HG03378 (cell line): ENCODE data around the gene PXDN.

Experiments
- ATAC-seq: cut with Tn5 transposase; IDR thresholded peaks from one replicate; pipeline ENCODE4 v1.9.1; 2021; ENCODE audit warnings: mild to moderate bottlenecking, moderate library complexity; ENCODE audit not compliant: unreplicated experiment

PXDN gene

DNA sequence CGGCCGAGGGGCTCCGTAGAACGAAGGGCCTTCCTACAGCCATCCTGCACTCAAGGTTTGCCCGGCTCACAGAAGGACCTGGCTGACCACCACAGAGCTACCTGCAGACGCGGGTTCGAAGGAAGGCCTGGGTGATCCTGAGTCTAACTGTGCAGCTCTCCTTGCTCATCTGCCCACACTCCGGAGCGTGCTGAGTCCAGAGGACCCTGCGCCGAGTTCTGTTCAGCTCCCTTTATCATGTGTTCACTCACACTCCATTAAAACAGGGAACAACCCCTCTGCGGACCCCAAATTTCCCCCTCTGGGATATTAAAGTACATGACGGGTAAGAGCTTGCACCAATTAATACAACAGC is 138.3 kb downstream of the PXDN start:
- no peak for ATAC-seq

GRCh38 chr2:1605102-1606045 is 138.9 kb downstream of the PXDN start:
- ATAC-seq = no peak

DNA sequence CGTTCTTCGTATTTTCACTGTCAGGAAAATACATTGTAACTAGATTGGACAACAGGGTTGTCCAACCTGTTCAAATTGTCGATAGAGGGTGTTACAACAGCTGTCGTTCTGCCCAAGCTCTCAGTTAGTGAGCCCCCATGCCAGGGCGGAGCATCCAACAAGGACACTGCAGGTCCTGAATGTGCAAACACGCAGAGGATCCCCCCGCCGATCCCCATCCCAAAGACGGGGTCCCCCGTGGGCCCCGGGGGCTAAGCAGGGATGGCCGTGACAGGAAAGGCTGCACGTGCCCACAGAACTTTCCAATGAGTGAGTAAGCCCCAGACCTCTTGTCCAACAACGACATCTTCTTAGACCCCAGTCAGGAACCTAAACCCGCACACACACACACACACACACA is 140.8 kb downstream of the PXDN start:
- no peak for ATAC-seq

DNA sequence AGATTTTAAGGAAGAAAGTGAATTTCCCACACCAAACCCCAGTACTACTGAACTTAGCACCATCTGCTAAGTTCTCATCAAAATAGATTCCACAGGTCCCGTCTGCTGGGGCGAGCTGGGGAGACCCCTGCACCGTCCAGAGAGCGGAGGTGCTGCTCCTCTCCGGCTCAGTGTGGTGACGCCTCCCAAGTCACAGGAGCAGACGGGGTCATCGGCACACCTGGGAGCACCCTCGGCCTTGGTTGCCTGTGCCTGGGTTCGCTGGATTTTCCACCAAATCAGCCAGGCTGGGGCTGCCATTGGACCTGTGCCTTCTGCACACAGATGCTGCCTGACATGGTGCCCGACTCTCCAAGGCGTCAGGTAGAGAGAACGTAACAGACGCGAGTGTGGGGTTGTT is 141.3 kb downstream of the PXDN start:
- no peak for ATAC-seq

DNA sequence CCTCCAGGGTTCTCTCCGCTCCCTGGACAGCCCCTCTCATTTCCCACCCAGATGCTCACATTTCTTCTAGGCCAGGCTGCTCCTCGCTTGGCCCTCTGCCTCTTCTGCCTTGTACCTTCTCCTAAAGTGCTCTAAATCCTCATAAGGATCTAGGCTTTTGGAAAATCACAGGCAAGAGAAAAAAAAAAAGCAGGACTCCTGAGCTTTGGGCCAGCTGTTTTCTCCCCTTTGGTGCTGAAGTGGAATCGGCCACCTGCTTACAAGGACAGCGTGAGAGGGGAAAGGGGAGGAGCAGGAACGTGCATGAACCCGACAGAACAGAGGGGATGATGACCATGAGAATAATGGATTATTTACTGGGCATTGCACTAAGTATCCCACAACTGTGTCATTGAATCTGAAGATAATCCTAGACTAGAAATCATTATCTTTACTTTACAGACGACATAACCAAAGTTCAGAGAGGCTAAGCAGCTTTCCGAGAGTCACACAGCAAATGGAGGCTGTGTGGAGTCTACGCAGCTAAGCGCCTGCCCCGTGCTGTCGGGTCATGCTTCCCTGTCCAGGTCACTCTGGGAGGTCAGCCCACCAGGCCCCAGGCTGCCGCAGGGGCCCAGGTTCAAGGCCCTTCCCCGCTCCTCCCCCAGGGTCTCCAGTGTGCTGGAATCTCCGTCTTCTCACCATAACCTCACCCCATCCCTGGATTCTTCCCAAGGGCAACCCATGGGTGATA is 141.9 kb downstream of the PXDN start:
- no peak for ATAC-seq

DNA sequence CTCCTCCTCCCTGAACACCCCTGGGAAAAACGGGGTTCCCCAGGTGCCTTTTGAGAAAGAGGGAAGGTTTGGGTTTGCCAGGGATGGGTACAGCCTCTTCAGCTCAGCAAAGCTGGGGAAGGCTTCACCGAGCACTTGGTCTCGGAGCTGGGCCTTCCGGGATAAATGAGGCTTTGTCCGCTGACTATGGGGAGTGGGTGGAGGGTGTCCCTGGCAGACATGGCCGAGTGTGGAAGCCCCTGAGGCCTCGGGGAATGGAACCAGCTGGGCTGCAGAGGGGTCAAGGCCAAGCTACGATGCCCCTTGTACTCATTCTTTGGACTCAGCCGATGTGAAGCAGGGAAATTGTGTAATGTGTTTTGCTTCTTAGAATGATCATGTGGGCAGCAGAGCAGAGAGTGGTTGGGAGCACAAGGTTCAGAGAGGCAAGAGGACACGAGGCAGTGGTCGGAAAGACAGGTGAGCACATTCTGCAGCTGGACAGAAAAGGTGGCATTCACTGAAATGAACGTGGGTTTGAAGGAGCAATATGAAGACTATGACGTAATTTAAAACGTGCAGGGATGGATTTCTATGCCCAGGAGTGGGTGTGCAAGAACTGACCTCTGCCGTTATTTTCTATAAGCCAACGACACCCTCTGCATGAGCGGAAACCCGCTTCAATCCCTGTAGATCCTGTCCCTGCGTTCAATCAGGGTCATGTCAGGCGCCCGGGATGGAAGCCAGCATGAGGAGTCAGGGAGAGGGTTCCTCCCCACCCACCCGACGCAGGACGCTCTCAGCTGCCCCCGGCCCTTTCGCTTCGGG is 142.6 kb downstream of the PXDN start:
- ATAC-seq = no peak

GRCh38 chr2:1601067-1601412 is 143.3 kb downstream of the PXDN start:
- no peak for ATAC-seq

GRCh38 chr2:1600191-1601066 is 143.9 kb downstream of the PXDN start:
- no peak for ATAC-seq

DNA sequence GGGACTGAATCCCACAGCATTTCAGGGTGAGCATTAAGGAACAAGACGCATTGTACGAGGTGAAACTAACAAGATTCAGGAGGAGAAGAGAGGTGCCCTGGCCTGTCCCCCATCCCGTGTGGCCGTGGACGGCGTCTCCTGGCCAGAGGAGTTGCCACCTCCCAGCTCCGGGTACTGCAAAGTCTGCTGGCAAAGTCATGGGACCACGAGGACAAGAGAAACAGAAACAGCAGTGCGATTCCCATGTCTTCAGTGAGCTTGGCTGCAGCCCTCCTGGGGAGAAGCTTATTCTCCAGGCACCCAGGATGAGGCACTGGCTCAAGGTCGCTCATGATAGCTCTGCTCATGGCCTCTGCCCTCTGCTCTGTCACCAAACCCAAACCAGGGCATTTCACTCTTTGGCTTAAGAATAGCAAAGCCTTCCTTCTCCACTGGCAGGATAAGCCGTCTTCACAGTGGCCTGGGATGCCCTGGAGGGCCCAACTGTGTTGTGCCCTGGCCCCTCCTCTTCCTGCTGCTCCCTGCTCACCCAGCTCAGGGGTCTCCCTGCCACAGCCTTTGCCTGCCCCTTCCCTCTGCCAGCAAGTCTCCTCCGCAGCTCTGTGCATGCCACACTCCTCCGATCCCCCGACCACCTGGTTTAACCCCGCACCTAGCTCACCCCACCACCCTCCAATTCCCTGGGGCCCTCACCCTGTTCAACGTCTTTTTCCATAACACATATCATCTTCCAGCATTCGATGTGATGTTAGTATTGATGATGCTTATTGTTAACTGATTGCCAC is 144.8 kb downstream of the PXDN start:
- ATAC-seq = no peak

- ATAC-seq = no peak
Measured at GRCh38 chr2:1598800-1599199, 145.5 kb downstream of the PXDN start.

- ATAC-seq = no peak
Measured at GRCh38 chr2:1598041-1598710, 146.1 kb downstream of the PXDN start.

- ATAC-seq = no peak
Measured at GRCh38 chr2:1595274-1595673, 149.0 kb downstream of the PXDN start.

- no peak for ATAC-seq
Measured at GRCh38 chr2:1594373-1595171, 149.7 kb downstream of the PXDN start.

DNA sequence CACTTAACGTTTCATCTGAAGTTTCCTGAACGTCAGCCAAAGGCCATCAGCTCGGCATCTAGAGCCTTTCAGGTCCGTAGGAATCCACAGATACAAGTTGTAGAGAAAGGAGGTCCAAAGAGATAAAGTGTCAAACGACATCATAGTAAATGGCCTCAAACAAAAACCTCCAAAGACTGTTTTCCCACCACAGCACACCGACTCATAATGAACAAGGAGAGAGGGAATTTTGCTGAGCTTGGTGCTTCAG is 150.3 kb downstream of the PXDN start:
- no peak for ATAC-seq

GRCh38 chr2:1593371-1594122 is 150.8 kb downstream of the PXDN start:
- no peak for ATAC-seq

DNA sequence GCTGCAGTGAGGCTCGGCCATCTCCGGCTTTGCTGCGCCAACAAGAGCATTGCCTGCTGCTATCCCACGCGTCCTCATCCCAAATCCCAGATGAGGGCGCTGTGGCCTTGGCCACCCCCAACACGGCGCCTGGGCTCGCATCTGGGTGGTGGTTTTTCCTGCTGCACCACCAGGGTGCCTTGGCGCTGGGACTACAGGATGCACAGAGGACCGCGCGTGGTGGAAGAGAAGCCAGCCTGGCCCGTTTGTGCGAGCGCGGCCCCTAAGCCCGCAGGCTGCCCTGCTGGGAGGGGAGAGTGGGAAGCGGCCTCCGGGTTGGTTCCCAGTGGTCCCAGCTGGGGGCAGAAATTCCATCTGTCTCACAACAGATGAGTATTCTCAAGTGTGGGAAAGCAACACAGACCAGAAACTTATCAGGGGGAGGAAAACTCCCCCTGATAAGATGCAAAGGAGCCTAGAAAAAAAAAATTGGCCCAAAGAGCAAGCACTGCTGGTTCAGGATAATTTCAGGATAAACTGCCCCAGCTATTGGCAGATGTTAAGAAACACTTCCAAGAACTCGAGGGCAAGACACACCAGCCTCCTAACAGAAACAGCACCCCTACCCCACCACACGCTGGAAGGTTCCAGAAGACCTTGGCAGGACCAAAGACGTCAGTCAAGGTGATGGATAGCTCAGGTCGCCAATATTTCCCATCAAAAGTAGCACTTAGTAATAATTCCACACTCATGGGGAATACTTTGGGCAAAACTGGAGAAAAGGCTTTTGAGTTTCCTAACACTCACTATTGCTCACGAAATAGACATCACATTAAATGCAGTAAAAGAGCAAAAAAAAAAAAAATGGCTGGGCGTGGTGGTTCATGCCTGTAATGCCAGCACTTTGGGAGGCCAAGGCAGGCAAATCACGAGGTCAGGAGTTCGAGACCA is 152.1 kb downstream of the PXDN start:
- ATAC-seq = no peak

DNA sequence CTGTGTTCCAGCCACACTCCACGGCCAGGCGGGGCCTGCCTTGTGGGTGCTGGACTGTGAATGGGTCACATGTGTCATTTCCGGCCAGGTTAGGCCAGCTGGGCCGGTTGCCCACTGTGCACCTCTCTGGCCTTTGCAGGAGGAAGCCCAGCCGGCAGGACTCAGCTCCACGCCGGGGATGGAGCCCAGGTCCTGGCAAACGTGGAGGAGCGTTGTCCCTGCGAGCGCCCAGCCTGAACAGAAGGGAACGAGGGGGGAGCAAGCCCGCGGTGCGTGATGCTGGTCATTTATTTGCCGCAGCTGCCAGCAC is 152.9 kb downstream of the PXDN start:
- ATAC-seq = no peak
